ENCODE data around the gene SPACA7.

SPACA7 gene

DNA sequence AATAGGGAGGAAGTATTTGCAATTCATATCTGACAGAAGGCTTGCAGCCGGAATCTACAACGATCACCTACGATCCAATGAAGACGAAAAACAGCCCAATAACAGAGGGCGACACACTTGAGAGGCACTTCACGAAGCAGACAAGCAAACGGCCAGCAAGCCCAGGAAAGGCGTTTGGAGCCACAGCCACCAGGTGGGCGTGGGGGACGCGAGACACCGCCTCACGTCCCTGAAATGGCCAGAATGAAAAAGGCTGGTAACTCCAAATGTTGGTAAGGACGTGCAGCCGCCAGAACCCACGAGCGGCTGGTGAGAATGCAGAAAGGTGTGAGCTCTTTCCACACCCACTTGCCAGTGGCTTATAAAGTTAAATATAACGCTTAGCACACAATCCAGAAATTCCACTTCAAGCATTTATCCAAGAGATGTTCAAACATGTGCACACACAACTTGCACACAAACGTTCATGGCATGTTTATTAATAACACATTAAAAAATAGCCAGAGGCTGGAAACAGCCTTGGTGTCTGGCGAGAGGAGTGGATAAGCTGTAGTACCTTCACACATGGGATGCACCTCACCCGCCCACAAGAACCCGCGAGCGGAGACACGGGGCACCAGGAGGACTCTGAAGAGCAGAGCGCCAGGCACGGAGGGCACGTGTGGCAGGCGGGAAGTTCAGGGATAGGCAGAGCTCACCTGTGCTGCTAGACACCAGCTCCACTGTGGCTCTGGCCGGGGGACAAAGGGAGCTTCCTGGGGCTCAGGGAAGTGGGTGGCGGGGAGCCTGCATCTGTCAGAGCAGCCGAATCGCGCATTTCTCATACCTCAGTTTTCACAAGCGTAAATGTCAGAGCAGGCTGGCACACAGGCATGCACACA lies 89.3 kb downstream of the SPACA7 start:
- no peak for DNase-seq (ENCODE audit: low spot score)

DNA sequence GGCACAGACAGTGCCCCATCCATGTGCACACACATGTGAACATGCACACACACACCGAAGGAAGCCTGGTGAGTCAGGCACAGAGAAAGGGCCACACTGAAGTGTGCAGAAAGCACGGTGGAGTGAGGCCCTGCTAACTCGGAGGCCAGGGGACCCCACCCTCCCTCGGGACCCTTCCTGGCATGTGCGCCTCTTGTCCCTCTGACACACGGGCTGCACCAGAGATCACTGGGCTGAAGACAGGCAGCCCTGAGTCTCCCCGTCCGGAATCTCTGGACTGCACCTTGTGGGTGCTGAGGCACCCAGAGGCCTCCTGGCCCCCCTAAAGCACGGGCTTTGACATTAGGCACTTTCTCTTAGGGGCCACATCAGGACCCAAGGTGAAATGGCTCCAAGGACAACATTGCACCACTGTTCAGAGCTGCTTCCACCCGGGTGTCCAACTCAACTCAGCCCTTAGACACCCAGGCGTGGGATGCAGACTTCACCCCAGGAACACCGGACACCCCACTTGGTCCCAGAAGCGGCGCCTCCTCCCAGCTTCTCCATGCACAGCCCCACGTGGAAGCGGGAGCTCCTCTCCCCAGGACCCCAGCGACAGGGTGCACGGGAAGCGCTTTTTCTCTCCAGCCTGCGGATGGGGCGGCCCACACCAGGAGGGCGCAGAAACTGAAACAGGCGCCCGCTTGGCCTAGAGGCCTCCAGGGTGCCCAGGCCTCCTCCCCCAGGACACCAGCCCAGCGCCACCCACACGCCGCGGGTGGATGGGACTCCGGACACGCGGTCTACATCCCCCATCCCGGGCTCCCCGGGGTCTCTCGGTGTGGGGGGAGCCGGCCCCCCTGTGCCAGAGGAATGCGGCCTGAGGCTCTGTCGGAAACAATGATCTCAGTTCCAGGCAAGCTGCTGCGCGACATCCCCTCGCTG lies 90.2 kb downstream of the SPACA7 start:
- DNase-seq (ENCODE audit: low spot score): no peak

DNA sequence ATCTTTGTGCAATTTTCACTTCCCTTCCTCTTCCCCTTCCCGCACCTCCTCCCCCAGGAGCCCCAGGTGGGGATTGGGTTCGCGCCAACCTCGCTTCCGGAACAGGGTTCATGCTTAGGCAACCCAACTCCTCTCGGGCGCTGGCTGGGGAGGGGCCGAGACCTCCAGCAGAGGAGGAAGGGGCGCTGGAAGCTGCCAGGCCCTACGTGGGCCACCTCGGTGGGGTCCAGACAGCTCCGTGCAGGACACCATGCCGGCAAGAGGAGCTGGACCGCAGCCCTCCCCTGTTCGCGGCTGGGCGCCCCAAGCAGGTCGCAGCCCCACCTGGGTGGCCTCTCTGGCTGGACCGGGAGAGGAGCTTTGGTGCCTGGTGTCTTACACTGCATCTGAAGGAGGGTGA lies 91.1 kb downstream of the SPACA7 start:
- DNase-seq (ENCODE audit: low spot score): no peak

DNA sequence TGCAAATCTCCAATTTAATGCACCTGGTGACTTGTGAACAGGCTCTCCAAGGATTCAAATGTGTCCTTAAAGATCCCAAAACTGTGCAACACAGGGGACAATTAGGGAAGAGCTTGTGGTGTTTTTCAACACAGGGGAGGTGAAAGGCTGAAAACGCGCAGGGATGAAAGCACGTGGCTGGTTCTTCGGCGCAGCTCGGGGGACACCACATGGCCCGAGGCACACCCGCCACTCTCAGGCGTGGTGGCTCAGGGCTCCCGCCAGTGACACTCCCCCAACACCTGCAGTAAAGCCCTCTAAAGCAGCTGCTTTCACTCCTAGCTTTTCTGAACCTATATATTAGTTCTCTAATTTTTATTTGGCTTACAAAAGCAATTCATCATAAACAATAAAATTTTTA lies 91.9 kb downstream of the SPACA7 start:
- DNase-seq (ENCODE audit: low spot score): no peak

DNA sequence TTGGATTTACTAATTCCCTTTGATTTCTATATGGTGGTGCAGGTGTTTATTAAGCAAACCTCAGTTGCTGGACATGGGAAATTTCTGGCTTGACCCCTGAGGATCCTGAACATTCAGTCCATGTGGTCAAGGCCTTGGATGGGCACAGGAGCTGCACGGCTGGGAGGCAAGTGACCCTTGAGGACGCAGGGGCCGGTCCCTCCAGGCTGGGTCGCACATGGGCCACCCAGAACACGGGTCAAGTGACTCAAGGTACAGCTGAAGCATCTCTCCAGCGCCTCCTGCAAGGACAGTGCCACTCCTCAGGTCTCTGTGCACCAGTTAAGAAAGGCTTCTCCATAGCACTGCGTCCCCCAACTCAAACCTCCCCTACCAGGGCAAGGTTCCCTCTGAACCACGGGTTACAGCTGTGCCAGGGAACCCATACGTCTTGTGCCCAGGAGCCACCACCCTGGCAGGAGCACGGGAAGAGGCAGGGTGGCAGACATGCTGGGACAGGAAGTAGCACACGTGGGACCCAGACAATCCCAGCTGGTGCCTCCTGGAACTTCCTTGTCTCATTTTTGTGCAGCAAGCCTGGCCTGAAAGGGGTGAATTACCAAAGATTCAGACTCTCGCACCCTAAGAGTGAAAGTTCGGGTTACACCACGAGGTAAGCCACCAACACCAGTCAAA lies 93.1 kb downstream of the SPACA7 start:
- no peak for DNase-seq (ENCODE audit: low spot score)

DNA sequence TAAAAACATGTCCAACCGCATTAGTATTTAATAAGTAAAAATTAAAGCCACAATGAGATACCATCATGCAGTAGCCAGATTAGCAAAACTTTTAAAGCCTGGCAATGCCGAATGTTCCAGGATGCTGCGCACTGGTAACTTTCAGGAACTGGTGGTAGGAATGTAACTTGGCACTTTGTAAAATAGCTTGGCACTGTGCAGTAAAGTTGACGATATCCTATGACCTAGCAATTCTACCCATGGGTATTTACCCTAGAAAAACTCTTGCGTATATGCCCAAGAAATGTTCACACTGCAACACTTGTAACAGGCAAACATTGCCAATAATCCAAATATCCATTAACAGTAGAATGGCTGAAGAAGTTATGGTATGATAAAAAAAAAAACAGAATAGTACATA lies 97.7 kb downstream of the SPACA7 start:
- DNase-seq (ENCODE audit: low spot score): no peak

DNA sequence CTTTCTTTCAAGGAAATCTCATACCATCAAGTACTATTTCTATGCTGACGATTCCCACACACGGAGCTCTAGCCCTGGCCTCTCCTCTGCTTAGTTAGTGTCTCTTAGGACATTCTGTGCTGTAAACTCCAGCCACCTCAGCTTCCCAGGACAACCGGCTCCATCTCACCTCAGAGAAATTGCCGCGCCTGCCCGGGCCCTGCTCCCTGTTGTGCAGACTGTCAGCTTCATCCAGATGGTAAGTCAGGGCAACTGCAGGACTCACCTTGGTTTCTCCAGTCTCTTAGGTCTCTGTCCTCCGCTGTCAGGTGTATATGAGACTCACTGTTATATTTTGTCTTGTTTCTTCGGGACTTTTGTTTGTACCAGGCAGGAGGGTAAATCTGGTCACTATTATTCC lies 98.7 kb downstream of the SPACA7 start:
- DNase-seq (ENCODE audit: low spot score): no peak

DNA sequence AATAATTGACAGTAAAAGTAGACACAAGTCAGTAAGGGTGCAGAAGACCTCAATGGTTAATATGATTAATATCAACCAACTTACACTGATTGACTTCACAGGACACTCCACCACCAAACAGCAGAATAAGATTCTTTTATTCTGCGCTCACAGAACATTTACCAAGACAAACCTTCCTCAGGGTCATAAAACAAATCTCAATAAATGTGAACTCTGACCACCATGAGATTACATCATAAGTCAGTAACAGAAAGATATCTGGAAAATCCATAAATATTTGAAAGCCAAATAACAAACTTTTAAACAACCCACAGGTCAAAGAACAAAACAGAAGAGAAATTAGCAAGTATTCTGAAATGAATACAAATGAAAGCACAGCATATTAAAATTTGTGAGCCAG lies 99.7 kb downstream of the SPACA7 start:
- no peak for DNase-seq (ENCODE audit: low spot score)

DNA sequence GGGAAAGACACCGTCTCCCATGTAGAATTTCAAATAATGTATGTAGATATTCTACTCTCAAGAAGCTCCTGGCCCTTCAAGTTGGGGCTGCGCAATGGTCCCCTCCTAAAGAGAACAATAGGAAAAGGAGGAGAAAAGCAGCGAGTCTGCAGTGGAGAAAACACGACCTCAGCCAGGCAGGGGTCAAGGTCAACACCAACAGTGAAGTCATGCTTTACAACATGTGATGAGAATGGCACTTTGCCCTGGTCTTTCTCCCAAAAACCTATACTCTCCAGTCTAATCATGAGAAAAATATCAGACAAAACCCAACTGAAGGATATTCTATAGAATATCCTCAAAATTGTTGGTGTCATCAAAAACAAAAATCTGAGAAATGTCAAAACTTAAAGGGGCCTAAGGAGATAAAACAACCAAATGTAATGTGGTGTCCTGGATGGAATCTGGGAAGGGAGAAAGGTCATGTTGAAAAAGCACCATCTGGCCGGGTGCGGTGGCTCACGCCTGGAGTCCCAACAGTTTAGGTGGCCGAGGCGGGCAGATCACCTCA lies 101.0 kb downstream of the SPACA7 start:
- DNase-seq (ENCODE audit: low spot score): no peak

DNA sequence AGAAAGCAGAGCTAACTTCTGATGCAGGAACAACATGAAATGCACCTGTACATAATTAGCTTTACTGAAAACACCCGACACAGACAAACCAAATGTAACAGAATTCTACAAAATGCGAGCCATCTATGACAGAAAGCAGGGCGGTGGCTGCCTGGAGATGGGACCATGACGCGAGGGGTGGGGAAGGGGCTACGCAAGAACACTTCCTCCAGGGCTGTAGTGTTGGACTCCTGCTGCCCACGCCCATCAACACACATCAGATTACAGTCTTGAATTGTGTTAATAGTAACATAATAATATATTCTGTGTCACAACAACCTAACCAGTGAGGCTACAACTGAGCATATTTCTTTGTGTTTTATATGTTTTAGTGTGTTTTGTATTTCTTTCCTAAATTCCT lies 103.2 kb downstream of the SPACA7 start:
- DNase-seq (ENCODE audit: low spot score): no peak

DNA sequence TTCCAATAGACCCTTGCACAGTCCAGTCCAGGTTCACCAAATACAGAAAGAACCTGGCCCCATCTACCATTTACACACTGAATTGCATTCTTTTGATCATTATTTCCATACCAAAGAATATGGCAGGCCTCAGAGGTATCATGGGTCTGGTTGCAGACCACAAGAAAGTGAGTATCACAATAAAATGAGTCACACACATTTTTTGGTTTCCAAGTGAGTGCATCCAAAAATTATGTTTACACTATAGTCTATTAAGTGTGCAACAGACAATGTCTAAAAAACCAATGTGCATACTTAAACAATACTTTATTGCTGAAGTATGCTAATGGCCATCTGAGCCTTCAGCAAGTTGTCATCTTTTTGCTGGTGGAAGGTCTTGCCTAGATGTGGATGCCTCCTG lies 105.3 kb downstream of the SPACA7 start:
- DNase-seq (ENCODE audit: low spot score): no peak

DNA sequence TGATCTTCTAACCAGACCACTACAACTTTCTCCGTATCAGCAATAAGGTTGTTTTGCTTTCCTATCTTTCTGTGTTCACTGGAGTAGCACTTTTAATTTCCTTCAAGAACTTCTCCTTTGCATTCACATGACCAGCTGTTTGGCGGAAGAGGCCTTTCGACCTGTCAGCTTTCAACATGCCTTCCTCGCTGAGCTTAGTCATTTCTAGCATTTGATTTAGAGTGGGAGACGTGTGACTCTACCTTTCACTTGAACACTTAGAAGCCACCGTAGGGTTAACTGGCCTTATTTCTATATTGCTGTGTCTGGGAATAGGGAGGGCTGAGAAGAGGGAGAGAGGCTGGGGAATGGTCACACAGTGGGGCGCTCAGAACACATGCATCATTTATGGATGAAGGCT lies 107.1 kb downstream of the SPACA7 start:
- DNase-seq (ENCODE audit: low spot score): no peak

All from hematopoietic multipotent progenitor cell treated with erythropoietin and hydrocortisone succinate and interleukin-3 and kit ligand, for 15 days (in vitro differentiated cells).